Cardiac muscle cell (in vitro differentiated cells and primary cell): ENCODE measurements around the gene ENOX1. TPM values are rescaled to one million over a fixed set of nuclear protein-coding genes. Genes with fewer than 3 reads are reported as not detected.
A peak's percentile ranks its signal among the peaks of the same experiment; 100 is the strongest.

Experiments used
- DNase-seq, 2 donors: peaks; one replicate each; pipeline versions ENCODE4 v3.0.0 to v3.0.0-alpha.2; 2010 to 2017; ENCODE audit warnings: low read depth in 1 of 2, low spot score in 1 of 2
- H3K27ac ChIP-seq: fragments of 200-600 bp; sonication (generic); 2 replicates; pipeline ENCODE4 v1.5.1; 2016
- H3K27me3 ChIP-seq: fragments of 200-600 bp; sonication (generic); 2 replicates; pipeline ENCODE4 v1.6.0; 2016; ENCODE audit warnings: control low read depth
- H3K36me3 ChIP-seq: fragments of 200-600 bp; sonication (generic); 2 replicates; pipeline ENCODE4 v1.5.1; 2016; ENCODE audit warnings: control low read depth
- H3K4me1 ChIP-seq: fragments of 200-600 bp; sonication (generic); 2 replicates; pipeline ENCODE4 v1.8.1; 2017; ENCODE audit warnings: low read depth, mild to moderate bottlenecking, mixed run types
- H3K4me3 ChIP-seq: fragments of 200-600 bp; sonication (generic); 2 replicates; pipeline ENCODE4 v1.5.1; 2016; ENCODE audit warnings: mild to moderate bottlenecking
- H3K9me3 ChIP-seq: fragments of 200-600 bp; sonication (generic); 2 replicates; pipeline ENCODE4 v1.5.1; 2017; ENCODE audit warnings: low read depth, mild to moderate bottlenecking, control low read depth
- polyA plus RNA-seq: library from polyadenylated mRNA; unstranded; fragments of >200 nt; fragmentation: Nextera tagmentation; extraction: Ambion mirVana; gene quantifications from 2 replicates; pipeline ENCODE4 v1.2.1, GENCODE V29; 2016
- total RNA-seq: library from RNA; depleted of rRNA; stranded (reverse); fragments of >200 nt; gene quantifications from 2 replicates; pipeline ENCODE4 v1.2.3, GENCODE V29; 2016
- TF ChIP-seq, protein P1 (sequence below): IDR thresholded peaks from 2 replicates; pipeline ENCODE4 v1.5.1; 2012; ENCODE audit warnings: low read depth, mild to moderate bottlenecking, low read length

ENOX1 gene
- total and polyA plus RNA-seq, 2 experiments from 2014 or later, result 2.0 to 5.1 TPM

- Histone ChIP-seq H3K27me3 (no peaks in the 10 kb centered on the region), H3K4me1 (no peaks in the 10 kb centered on the region), H3K4me3 (no peak overlapping the region), H3K36me3 (no peaks in the 10 kb centered on the region), H3K9me3 (no peaks in the 10 kb centered on the region), H3K27ac (no peak overlapping the region)
- TF ChIP-seq, protein P1, sequence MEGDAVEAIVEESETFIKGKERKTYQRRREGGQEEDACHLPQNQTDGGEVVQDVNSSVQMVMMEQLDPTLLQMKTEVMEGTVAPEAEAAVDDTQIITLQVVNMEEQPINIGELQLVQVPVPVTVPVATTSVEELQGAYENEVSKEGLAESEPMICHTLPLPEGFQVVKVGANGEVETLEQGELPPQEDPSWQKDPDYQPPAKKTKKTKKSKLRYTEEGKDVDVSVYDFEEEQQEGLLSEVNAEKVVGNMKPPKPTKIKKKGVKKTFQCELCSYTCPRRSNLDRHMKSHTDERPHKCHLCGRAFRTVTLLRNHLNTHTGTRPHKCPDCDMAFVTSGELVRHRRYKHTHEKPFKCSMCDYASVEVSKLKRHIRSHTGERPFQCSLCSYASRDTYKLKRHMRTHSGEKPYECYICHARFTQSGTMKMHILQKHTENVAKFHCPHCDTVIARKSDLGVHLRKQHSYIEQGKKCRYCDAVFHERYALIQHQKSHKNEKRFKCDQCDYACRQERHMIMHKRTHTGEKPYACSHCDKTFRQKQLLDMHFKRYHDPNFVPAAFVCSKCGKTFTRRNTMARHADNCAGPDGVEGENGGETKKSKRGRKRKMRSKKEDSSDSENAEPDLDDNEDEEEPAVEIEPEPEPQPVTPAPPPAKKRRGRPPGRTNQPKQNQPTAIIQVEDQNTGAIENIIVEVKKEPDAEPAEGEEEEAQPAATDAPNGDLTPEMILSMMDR, result no peak
- DNase-seq, result no peak
Observed at GRCh38 chr13:43640476-43640875, 146.3 kb downstream of the ENOX1 start.

GRCh38 chr13:43631106-43631505, 155.7 kb downstream of the ENOX1 start:
- Histone ChIP-seq H3K36me3 (no peaks in the 10 kb centered on the region), H3K4me3 (no peak overlapping the region), H3K4me1 (no peaks in the 10 kb centered on the region), H3K9me3 (no peaks in the 10 kb centered on the region), H3K27ac (no peak overlapping the region), H3K27me3 (no peaks in the 10 kb centered on the region)
- TF ChIP-seq, protein P1, result no peak
- DNase-seq, result peak in 1 of 2 donors; percentile 8

GRCh38 chr13:43629691-43630480, 156.9 kb downstream of the ENOX1 start:
- Histone ChIP-seq H3K4me3 (no peak overlapping the region), H3K27ac (no peak overlapping the region), H3K4me1 (no peaks in the 10 kb centered on the region), H3K36me3 (no peaks in the 10 kb centered on the region), H3K27me3 (no peaks in the 10 kb centered on the region), H3K9me3 (no peaks in the 10 kb centered on the region)
- DNase-seq, result peak in 1 of 2 donors; percentile 16
- TF ChIP-seq, protein P1, result no peak

DNA sequence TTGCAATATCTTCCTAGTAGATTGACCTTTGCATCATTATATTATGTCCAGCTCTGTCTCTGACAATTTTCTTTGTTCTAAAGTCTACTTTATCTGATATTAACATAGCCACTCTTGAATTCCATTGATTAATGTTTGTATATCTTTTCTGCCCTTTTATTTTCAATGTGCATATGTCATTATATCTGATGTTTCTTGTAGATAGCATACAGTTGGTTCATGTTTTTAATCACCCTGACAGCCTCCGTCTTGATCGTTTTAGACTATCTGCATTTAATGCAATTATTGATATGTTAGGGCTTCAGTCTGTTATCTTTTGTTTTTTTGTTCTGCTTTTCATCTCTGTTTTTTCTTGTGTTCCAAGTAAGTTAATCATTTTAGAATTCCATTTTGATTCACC, 159.8 kb downstream of the ENOX1 start:
- TF ChIP-seq, protein P1, result no peak
- Histone ChIP-seq H3K4me1 (no peaks in the 10 kb centered on the region), H3K9me3 (no peaks in the 10 kb centered on the region), H3K36me3 (no peaks in the 10 kb centered on the region), H3K4me3 (no peak overlapping the region), H3K27ac (no peak overlapping the region), H3K27me3 (no peaks in the 10 kb centered on the region)
- no peak for DNase-seq

DNA sequence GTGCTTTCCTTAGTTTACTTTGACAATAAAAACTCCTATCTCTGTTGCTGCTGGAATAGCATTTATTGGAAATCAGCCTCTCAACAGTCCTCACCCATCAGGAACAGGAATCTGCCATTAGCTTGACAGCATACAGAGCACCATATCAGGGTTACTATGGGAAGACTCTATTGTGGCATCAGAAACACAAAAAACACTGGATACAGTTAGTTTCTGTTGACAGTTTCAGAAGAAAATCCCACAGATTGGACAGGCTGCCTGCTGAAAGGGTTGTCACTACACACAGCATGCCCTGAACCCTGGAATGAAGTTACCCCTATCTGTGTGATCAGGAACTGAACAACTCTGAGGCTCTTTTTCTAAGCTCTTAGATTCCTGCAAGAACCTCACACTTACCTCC, 172.7 kb downstream of the ENOX1 start:
- H3K9me3 ChIP-seq, result no peaks in the 10 kb centered on the region
- H3K4me3 ChIP-seq, result no peak overlapping the region
- no peak overlapping the region for H3K27ac ChIP-seq
- DNase-seq, result no peak
- H3K4me1 ChIP-seq, result peaks cover 1% of the 10 kb centered on the region
- no peaks in the 10 kb centered on the region for H3K36me3 ChIP-seq
- TF ChIP-seq, protein P1, result no peak
- H3K27me3 ChIP-seq, result no peaks in the 10 kb centered on the region
